KOPT-K1 (cell line): ENCODE data around the gene KBTBD7.
A peak's percentile ranks its signal among the peaks of the same experiment; 100 is the strongest.

Experiments
- H3K27ac ChIP-seq: fragments of 200-600 bp; sonication (generic); 2 replicates; pipeline ENCODE4 v1.5.1; 2016; ENCODE audit warnings: antibody characterized with exemption, mild to moderate bottlenecking, low read depth, low read length; ENCODE audit not compliant: poor library complexity, severe bottlenecking
- H3K36me3 ChIP-seq: fragments of 200-600 bp; sonication (generic); 2 replicates; pipeline ENCODE4 v1.5.1; 2017; ENCODE audit warnings: antibody characterized with exemption, mild to moderate bottlenecking, low read length, moderate library complexity; ENCODE audit not compliant: insufficient read depth
- H3K9me3 ChIP-seq: fragments of 200-600 bp; sonication (generic); 2 replicates; pipeline ENCODE4 v1.5.1; 2017; ENCODE audit warnings: antibody characterized with exemption, low read length, mild to moderate bottlenecking; ENCODE audit not compliant: insufficient read depth, poor library complexity, severe bottlenecking

The KBTBD7 gene

GRCh38 chr13:41212881-41213280 lies 18.5 kb upstream of the KBTBD7 start:
- Histone ChIP-seq H3K9me3 (peaks cover 12% of the 10 kb centered on the region), H3K27ac (no peak overlapping the region), H3K36me3 (no peaks in the 10 kb centered on the region)

GRCh38 chr13:41211062-41211461 lies 16.7 kb upstream of the KBTBD7 start:
- peaks cover 12% of the 10 kb centered on the region for H3K9me3 ChIP-seq
- H3K36me3 ChIP-seq: no peaks in the 10 kb centered on the region
- H3K27ac ChIP-seq: no peak overlapping the region

- peaks cover 9% of the 10 kb centered on the region for H3K9me3 ChIP-seq
- no peaks in the 10 kb centered on the region for H3K36me3 ChIP-seq
Measured at GRCh38 chr13:41206467-41206866, 12.1 kb upstream of the KBTBD7 start.

GRCh38 chr13:41203810-41204209 lies 9.4 kb upstream of the KBTBD7 start:
- no peaks in the 10 kb centered on the region for H3K36me3 ChIP-seq
- no peaks in the 10 kb centered on the region for H3K9me3 ChIP-seq
- H3K27ac ChIP-seq: no peak overlapping the region

More at GRCh38 chr13:41206467-41206866, 12.1 kb upstream of the KBTBD7 start:
- no peak overlapping the region for H3K27ac ChIP-seq

- H3K36me3 ChIP-seq: no peaks in the 10 kb centered on the region
- H3K27ac ChIP-seq: no peak overlapping the region
- H3K9me3 ChIP-seq: no peaks in the 10 kb centered on the region
Measured at GRCh38 chr13:41200126-41200525, 5.8 kb upstream of the KBTBD7 start.

GRCh38 chr13:41199526-41199925 lies 5.2 kb upstream of the KBTBD7 start:
- no peak overlapping the region for H3K27ac ChIP-seq
- H3K9me3 ChIP-seq: no peaks in the 10 kb centered on the region
- H3K36me3 ChIP-seq: no peaks in the 10 kb centered on the region

GRCh38 chr13:41199079-41199478 lies 4.7 kb upstream of the KBTBD7 start:
- Histone ChIP-seq H3K9me3 (no peaks in the 10 kb centered on the region), H3K36me3 (no peaks in the 10 kb centered on the region), H3K27ac (no peak overlapping the region)

GRCh38 chr13:41196620-41197019 lies 2.3 kb upstream of the KBTBD7 start:
- H3K36me3 ChIP-seq: peaks cover 13% of the 10 kb centered on the region; the same call in 1 of the 2 replicates
- no peak overlapping the region for H3K27ac ChIP-seq
- H3K9me3 ChIP-seq: peaks cover 12% of the 10 kb centered on the region

GRCh38 chr13:41196011-41196410 lies 1.6 kb upstream of the KBTBD7 start:
- no peak overlapping the region for H3K27ac ChIP-seq

GRCh38 chr13:41193469-41193868 lies 900 bp downstream of the KBTBD7 start:
- H3K27ac ChIP-seq: peak overlapping the region; percentile 74
- peaks cover 14% of the 10 kb centered on the region; the same call in 1 of the 2 replicates for H3K36me3 ChIP-seq
- peaks cover 12% of the 10 kb centered on the region for H3K9me3 ChIP-seq

More at GRCh38 chr13:41196011-41196410, 1.6 kb upstream of the KBTBD7 start:
- H3K36me3 ChIP-seq: peaks cover 14% of the 10 kb centered on the region; the same call in 1 of the 2 replicates
- peaks cover 12% of the 10 kb centered on the region for H3K9me3 ChIP-seq

GRCh38 chr13:41188584-41188983 lies 5.8 kb downstream of the KBTBD7 start:
- Histone ChIP-seq H3K36me3 (peaks cover 14% of the 10 kb centered on the region; the same call in 1 of the 2 replicates), H3K27ac (no peak overlapping the region), H3K9me3 (peaks cover 12% of the 10 kb centered on the region)

GRCh38 chr13:41186481-41186880 lies 7.9 kb downstream of the KBTBD7 start:
- H3K9me3 ChIP-seq: no peaks in the 10 kb centered on the region
- H3K27ac ChIP-seq: no peak overlapping the region

GRCh38 chr13:41182231-41182630 lies 12.1 kb downstream of the KBTBD7 start:
- Histone ChIP-seq H3K27ac (no peak overlapping the region), H3K36me3 (no peaks in the 10 kb centered on the region), H3K9me3 (no peaks in the 10 kb centered on the region)

More at GRCh38 chr13:41186481-41186880, 7.9 kb downstream of the KBTBD7 start:
- no peaks in the 10 kb centered on the region for H3K36me3 ChIP-seq

- Histone ChIP-seq H3K36me3 (no peaks in the 10 kb centered on the region), H3K27ac (no peak overlapping the region), H3K9me3 (peaks cover 20% of the 10 kb centered on the region)
Measured at GRCh38 chr13:41179593-41180250, 14.6 kb downstream of the KBTBD7 start.

- no peaks in the 10 kb centered on the region for H3K36me3 ChIP-seq
- H3K27ac ChIP-seq: no peak overlapping the region
- peaks cover 24% of the 10 kb centered on the region for H3K9me3 ChIP-seq
Measured at GRCh38 chr13:41178040-41178439, 16.3 kb downstream of the KBTBD7 start.

- Histone ChIP-seq H3K36me3 (no peaks in the 10 kb centered on the region), H3K27ac (no peak overlapping the region), H3K9me3 (peaks cover 24% of the 10 kb centered on the region)
Measured at GRCh38 chr13:41177616-41178015, 16.8 kb downstream of the KBTBD7 start.
